ENCODE results near the gene TSPOAP1. TPM values are rescaled to one million over a fixed set of nuclear protein-coding genes. Genes with fewer than 3 reads are reported as not detected.
A peak's percentile ranks its signal among the peaks of the same experiment; 100 is the strongest.
"Not testable (repeated sequence)": the region's sequence is repeated elsewhere in the genome, so short reads cannot be mapped to it uniquely, and the experiment has no call there.

TSPOAP1 gene
- total RNA-seq, 1 experiment from 2014 or later = 0.11 TPM

- not testable (repeated sequence) for DNase-seq (ENCODE audit: low read depth)
Measured at GRCh38 chr17:58341136-58341860, 12.7 kb upstream of the TSPOAP1 start.

GRCh38 chr17:58340405-58340876, 11.8 kb upstream of the TSPOAP1 start:
- no peak for DNase-seq (ENCODE audit: low read depth)

- DNase-seq (ENCODE audit: low read depth) = no peak
Measured at GRCh38 chr17:58339755-58340404, 11.3 kb upstream of the TSPOAP1 start.

- DNase-seq (ENCODE audit: low read depth) = peak; percentile 69
Measured at GRCh38 chr17:58338841-58339754, 10.5 kb upstream of the TSPOAP1 start.

- no peak for DNase-seq (ENCODE audit: low read depth)
Measured at GRCh38 chr17:58338454-58338840, 9.9 kb upstream of the TSPOAP1 start.

GRCh38 chr17:58337600-58338453, 9.2 kb upstream of the TSPOAP1 start:
- peak; percentile 74 for DNase-seq (ENCODE audit: low read depth)

GRCh38 chr17:58337210-58337599, 8.6 kb upstream of the TSPOAP1 start:
- no peak for DNase-seq (ENCODE audit: low read depth)

- DNase-seq (ENCODE audit: low read depth) = no peak
Measured at GRCh38 chr17:58336456-58337209, 8.0 kb upstream of the TSPOAP1 start.

GRCh38 chr17:58335779-58336455, 7.3 kb upstream of the TSPOAP1 start:
- DNase-seq (ENCODE audit: low read depth) = no peak

GRCh38 chr17:58335061-58335731, 6.6 kb upstream of the TSPOAP1 start:
- DNase-seq (ENCODE audit: low read depth) = no peak

- no peak for DNase-seq (ENCODE audit: low read depth)
Measured at GRCh38 chr17:58334661-58335060, 6.1 kb upstream of the TSPOAP1 start.

- no peak for DNase-seq (ENCODE audit: low read depth)
Measured at GRCh38 chr17:58334256-58334655, 5.7 kb upstream of the TSPOAP1 start.

- no peak for DNase-seq (ENCODE audit: low read depth)
Measured at GRCh38 chr17:58333736-58334207, 5.2 kb upstream of the TSPOAP1 start.

GRCh38 chr17:58332778-58333735, 4.5 kb upstream of the TSPOAP1 start:
- no peak for DNase-seq (ENCODE audit: low read depth)

GRCh38 chr17:58331815-58332777, 3.5 kb upstream of the TSPOAP1 start:
- no peak for DNase-seq (ENCODE audit: low read depth)

GRCh38 chr17:58330997-58331814, 2.6 kb upstream of the TSPOAP1 start:
- DNase-seq (ENCODE audit: low read depth) = no peak
